ENCODE data around the gene SDK2. TPM values are rescaled to one million over a fixed set of nuclear protein-coding genes. Genes with fewer than 3 reads are reported as not detected.
"Not testable (repeated sequence)": the region's sequence is repeated elsewhere in the genome, so short reads cannot be mapped to it uniquely, and the experiment has no call there.

SDK2 gene
- total RNA-seq, 1 donor, result under 0.01 TPM

- Histone ChIP-seq H3K27me3 (ENCODE audit: insufficient read depth, low read length) (peaks cover 4% of the 10 kb centered on the region), H3K36me3 (ENCODE audit: insufficient read depth, low read length) (no peaks in the 10 kb centered on the region), H3K4me1 (ENCODE audit: insufficient read depth, low read length) (no peaks in the 10 kb centered on the region), H2AFZ (ENCODE audit: low read length) (no peak overlapping the region), H3K4me2 (ENCODE audit: insufficient read depth, low read length) (no peak overlapping the region), H3K79me2 (ENCODE audit: insufficient read depth, low read length) (no peaks in the 10 kb centered on the region), H3K27ac (ENCODE audit: low read depth, low read length) (no peak overlapping the region), H4K20me1 (ENCODE audit: insufficient read depth, low read length) (no peaks in the 10 kb centered on the region), H3K9me3 (ENCODE audit: low read depth, low read length) (no peaks in the 10 kb centered on the region), H3K4me3 (ENCODE audit: insufficient read depth, low read length) (no peak overlapping the region)
- TF ChIP-seq CTCF (IDR thresholded peaks at IDR 0.05; ENCODE audit: extremely low read depth, low read depth, low read length), result no peak
- DNase-seq (ENCODE audit: insufficient read length, low spot score, missing footprints), result no peak
Measured at GRCh38 chr17:73478334-73478733, 165.9 kb downstream of the SDK2 start.

GRCh38 chr17:73476890-73477350 is 167.3 kb downstream of the SDK2 start:
- Histone ChIP-seq H3K27ac (ENCODE audit: low read depth, low read length) (no peak overlapping the region), H3K9me3 (ENCODE audit: low read depth, low read length) (no peaks in the 10 kb centered on the region), H3K79me2 (ENCODE audit: insufficient read depth, low read length) (no peaks in the 10 kb centered on the region), H2AFZ (ENCODE audit: low read length) (no peak overlapping the region), H4K20me1 (ENCODE audit: insufficient read depth, low read length) (no peaks in the 10 kb centered on the region), H3K4me1 (ENCODE audit: insufficient read depth, low read length) (no peaks in the 10 kb centered on the region), H3K4me2 (ENCODE audit: insufficient read depth, low read length) (no peak overlapping the region), H3K4me3 (ENCODE audit: insufficient read depth, low read length) (no peak overlapping the region), H3K27me3 (ENCODE audit: insufficient read depth, low read length) (peaks cover 4% of the 10 kb centered on the region), H3K36me3 (ENCODE audit: insufficient read depth, low read length) (no peaks in the 10 kb centered on the region)
- peak; percentile 27 for DNase-seq (ENCODE audit: insufficient read length, low spot score, missing footprints)
- no peak for TF ChIP-seq CTCF (IDR thresholded peaks at IDR 0.05; ENCODE audit: extremely low read depth, low read depth, low read length)

- DNase-seq (ENCODE audit: insufficient read length, low spot score, missing footprints), result peak; percentile 84
- no peaks in the 10 kb centered on the region for H3K9me3 ChIP-seq (ENCODE audit: low read depth, low read length)
- H3K27ac ChIP-seq (ENCODE audit: low read depth, low read length), result no peak overlapping the region
- no peaks in the 10 kb centered on the region for H3K36me3 ChIP-seq (ENCODE audit: insufficient read depth, low read length)
- H4K20me1 ChIP-seq (ENCODE audit: insufficient read depth, low read length), result no peaks in the 10 kb centered on the region
- H2AFZ ChIP-seq (ENCODE audit: low read length), result no peak overlapping the region
- H3K4me1 ChIP-seq (ENCODE audit: insufficient read depth, low read length), result no peaks in the 10 kb centered on the region
- H3K79me2 ChIP-seq (ENCODE audit: insufficient read depth, low read length), result no peaks in the 10 kb centered on the region
- TF ChIP-seq CTCF (IDR thresholded peaks at IDR 0.05; ENCODE audit: extremely low read depth, low read depth, low read length), result no peak
- no peak overlapping the region for H3K4me3 ChIP-seq (ENCODE audit: insufficient read depth, low read length)
- H3K4me2 ChIP-seq (ENCODE audit: insufficient read depth, low read length), result no peak overlapping the region
- peaks cover 4% of the 10 kb centered on the region for H3K27me3 ChIP-seq (ENCODE audit: insufficient read depth, low read length)
Measured at GRCh38 chr17:73474370-73474988, 169.8 kb downstream of the SDK2 start.

GRCh38 chr17:73472715-73473114 is 171.5 kb downstream of the SDK2 start:
- not testable (repeated sequence) for H3K4me1 ChIP-seq (ENCODE audit: insufficient read depth, low read length); H3K4me3 ChIP-seq (ENCODE audit: insufficient read depth, low read length); H3K9me3 ChIP-seq (ENCODE audit: low read depth, low read length)

More at GRCh38 chr17:73472715-73473114, 171.5 kb downstream of the SDK2 start:
- H2AFZ ChIP-seq (ENCODE audit: low read length); H3K27me3 ChIP-seq (ENCODE audit: insufficient read depth, low read length); H3K79me2 ChIP-seq (ENCODE audit: insufficient read depth, low read length); DNase-seq (ENCODE audit: insufficient read length, low spot score, missing footprints); H3K4me2 ChIP-seq (ENCODE audit: insufficient read depth, low read length); H3K36me3 ChIP-seq (ENCODE audit: insufficient read depth, low read length); H3K27ac ChIP-seq (ENCODE audit: low read depth, low read length); H4K20me1 ChIP-seq (ENCODE audit: insufficient read depth, low read length): not testable (repeated sequence)
